ENCODE data around the gene SHISA6.
"Not testable (repeated sequence)": the region's sequence is repeated elsewhere in the genome, so short reads cannot be mapped to it uniquely, and the experiment has no call there.

The SHISA6 gene

DNA sequence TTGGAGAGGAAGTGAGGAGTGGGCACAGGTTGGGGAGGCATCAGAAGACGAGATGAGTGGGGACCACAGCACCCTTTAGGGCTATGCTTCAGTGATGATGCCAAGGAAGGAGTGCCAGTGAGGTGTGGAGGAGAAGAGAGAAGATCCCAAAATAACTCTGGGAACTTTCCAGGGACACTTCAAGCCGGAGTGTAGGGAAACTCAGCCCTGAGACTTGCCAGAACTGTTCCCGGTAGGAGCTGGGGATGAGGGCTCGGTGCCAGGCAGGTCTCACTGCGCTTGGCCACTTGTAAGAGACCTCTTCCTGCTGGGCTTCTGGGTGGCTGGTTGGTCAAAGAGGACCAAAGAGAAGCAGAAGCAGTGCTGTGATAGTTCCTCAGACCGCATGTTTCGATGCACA lies 63.6 kb downstream of the SHISA6 start:
- no peak for DNase-seq

DNA sequence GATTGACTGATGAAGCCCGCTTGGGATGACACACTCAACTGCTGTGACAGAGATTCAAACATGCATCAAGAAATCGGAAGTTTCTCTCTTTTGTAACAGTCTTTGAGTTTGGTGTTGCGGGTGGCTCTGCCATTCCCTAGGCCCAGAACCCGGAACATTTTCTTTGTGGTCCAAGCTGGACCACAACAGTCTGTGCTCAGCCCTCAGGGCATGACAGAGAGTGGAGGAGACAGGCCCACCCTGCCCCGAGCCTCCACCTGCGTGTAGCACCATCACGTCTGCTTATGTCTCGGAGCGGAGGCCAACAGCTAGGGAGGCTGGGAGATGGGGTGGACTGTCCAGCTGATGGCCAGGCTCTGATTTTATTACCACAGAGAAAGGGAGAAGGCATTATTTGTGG lies 64.5 kb downstream of the SHISA6 start:
- no peak for DNase-seq

DNA sequence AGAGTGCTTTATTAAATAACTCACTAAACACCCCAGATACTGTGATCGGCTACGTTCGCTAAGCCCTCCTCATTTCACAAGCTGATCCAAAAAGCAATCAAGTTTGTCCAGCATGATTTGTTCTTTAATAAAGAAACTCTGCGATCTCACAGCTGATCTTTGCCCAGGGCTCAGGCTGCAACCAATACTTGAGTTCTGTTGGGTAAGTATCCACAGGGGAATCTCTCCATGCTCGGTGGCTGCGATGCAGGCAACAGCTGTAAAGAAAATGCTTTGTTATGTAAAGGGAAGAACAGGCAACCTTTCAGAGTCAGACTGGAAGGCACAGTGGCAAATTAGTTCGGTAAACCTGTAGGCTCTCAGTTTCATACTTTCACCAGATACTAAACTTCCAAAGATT lies 67.5 kb downstream of the SHISA6 start:
- DNase-seq = no peak

DNA sequence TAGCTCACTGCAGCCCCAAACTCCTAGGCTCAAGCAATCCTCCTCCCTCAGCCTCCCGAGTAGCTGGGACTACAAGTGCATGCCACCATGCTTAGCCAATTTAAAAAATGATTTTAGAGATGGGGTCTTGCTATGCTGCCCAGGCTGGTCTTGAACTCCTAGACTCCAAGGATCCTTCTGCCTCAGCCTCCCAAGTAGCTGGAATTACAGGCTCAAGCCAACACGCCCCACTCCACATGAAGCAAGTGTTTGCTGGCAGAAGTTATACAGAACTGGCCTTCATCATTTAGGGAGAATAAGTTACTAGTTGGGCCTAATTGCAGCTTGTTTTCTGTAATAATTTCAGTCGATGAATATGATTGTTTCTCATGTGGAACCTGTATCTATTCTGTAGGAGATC lies 68.0 kb downstream of the SHISA6 start:
- no peak for DNase-seq

DNA sequence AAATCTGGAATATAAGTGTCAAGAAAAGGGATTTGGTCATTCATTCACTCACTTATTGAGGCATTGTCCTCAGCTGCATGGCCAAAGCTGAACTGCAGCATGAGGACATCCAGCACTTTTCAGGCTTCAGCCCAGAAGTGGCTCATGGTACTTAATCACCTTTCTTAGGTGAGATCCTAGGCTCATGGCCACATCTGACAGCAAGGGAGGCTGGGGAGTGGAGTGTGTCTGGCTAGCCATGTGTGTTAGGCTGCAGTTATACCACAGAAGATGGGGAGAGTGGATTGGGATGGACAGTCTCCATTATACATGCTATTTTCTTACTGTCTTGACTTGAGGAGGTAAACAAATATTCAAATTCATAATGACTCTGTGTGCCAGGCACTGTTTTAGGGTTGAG lies 68.8 kb downstream of the SHISA6 start:
- no peak for DNase-seq

DNA sequence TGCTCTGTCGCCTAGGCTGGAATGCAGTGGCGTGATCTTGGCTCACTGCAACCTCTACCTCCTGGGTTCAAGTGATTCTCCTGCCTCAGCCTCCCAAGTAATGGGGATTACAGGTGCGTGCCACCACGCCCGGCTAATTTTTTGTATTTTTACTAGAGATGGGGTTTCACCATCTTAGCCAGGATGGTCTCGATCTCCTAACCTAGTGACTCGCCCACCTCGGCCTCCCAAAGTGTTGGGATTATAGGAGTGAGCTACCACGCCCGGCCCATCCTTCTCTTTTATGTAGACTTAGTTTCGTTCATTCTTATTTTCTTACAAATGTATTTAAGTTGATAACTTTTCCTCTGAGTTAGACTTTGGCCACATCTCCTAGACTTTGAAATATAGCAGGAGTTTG lies 75.4 kb downstream of the SHISA6 start:
- not testable (repeated sequence) for DNase-seq

DNA sequence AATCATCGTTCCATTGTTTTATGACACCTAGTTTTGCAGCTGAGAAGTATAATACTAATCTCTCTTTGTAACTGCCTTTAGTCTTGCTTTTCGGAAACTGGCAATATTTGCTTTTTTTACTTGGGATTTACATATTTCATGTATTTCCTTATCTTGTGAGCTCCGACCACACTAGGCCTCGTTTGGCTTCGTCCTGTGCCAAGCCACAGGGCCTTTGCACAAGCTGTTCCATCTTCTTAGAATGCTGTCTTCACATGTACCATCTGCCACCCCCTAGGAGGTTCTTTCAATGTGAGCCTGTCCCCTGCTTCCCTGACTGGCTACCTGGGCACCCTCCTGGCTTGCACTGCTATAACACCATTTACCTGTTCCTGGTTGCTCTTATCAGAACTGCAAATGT lies 77.2 kb downstream of the SHISA6 start:
- DNase-seq = no peak

DNA sequence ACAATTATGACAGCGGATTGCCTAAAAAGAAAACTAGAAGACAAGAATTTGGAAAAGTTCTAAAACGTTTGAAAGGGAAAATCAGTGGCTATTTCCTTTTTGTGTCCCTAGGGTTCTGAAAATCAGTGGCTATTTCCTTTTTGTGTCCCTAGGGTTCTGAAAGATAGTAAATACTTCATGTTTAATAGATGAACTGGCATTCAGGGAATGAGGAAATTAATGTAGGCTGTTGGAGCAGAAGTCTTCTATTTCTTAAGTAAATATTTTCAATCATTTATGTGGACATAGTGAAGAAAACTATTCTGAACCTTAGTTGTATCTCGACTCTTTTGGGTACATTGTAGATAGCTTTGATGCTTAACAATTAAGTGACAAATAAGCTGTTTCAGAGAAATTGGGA lies 78.9 kb downstream of the SHISA6 start:
- DNase-seq = no peak

DNA sequence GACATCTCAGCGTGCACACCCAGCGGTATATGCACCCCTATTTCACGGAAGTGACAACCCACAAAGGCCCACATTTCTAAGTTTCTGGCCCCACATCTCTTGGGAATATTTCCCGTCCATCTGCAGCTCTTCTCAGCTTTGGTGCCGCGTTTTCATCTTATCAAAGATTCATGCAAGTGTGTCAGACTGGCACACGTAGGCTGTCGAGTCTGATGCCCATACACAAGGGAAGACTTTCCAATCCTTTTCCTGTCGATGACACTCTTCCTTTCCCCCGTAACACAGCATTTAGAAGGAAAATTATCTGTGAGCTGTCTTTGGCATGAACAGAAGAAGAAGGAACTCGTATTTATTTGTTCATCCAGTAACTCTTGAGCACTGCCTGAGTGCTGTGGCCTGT lies 83.0 kb downstream of the SHISA6 start:
- DNase-seq = no peak

DNA sequence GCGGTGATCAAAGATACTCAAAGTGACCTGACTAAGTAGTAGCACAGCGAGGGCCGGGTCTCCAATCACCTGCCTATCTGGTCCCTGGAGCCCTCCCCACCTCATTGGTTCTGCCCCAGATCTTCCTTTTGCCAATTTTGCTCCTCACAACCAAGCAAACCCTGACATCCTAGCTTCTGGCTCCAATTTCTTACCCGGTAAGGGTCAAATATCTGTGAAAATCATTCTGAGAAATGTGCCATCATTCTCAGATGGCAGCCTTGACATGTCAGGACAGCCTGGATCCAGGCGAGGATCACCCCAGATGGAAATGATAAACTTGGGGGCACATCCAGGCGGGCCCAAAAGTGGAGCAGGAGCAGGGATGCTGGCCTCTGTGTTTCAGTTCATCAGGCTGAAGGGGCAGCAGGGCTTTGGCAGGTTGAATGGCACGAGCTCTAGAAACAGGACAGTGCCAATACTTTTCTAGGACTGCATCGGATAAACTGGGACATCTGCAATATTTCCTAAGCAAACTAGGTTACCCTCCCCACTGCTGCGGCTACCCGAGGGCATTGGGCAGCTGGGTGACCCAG lies 83.9 kb downstream of the SHISA6 start:
- no peak for DNase-seq

DNA sequence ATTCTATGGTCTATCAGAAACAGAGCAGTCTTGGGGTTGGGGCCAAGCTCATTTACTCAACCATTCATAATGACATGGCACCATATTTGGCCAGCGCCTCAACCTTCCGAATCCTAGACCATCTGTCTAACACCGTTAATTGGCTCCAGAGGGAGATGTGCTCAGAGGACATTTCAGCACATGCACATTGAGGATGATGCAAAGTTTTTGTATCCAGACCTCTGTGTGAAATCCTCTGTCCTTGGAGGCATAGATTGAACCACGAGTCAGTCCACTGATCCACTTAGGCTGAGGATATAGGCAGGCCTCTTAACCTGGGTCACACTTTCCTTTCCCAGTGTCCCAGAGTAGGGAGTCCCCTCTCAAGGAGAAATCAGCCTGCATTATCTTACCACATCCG lies 85.5 kb downstream of the SHISA6 start:
- DNase-seq = no peak

DNA sequence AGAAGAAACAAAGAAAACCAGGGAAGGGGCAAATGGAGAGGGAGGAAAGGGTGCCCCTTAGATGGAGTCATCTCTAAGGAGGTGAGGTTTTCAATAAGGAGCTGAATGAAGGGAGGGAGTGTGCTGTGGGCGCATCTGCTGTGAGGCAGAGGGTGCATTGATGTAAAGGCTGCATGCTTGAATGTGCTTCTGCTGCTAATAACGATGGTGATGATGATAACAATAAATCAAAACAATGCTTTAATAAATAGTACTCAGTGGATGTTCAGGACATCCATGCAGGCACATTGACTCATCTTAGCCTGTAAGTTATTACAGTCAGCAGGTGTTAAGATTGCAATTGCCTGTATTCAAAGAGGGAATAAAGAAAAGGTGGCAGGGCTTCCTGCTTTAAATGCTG lies 87.8 kb downstream of the SHISA6 start:
- DNase-seq = no peak

DNA sequence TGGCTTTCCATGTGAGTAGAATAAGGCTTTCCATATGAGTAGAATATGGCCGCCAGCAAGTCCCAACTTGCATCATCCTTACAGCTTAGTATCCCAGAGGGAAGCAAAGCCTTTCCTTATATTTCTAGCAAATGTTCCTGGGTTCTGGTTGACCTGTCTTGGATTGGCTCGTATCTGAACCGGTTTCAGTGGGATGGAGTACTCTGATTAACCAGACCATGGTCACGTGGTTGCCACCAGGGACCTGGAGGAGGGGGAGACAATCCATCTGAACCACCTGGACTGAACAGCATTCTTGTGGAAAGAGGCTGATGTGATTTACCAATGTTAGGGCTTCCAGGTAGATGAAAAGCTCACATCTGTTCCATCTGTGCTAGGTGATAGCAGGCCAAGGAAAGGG lies 89.0 kb downstream of the SHISA6 start:
- DNase-seq = no peak

DNA sequence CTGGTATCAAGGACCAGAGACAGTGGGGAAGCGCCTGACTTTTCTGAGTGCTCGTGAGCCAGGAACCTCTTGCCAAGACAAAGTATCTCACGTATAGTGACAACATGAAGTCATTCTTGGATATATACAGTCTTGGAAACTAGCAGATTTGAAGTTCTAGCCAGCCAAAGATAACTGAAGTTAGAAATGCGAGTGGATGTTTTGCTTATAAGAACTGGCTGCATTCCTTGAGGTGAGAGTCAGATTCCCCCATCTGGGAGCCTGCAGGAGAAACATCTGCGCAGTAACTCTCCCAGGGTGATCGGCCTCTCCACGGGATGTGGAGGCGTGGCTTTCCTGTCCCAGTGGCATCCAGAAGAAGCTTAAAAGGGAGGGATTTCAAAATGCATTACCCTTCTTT lies 89.8 kb downstream of the SHISA6 start:
- no peak for DNase-seq

DNA sequence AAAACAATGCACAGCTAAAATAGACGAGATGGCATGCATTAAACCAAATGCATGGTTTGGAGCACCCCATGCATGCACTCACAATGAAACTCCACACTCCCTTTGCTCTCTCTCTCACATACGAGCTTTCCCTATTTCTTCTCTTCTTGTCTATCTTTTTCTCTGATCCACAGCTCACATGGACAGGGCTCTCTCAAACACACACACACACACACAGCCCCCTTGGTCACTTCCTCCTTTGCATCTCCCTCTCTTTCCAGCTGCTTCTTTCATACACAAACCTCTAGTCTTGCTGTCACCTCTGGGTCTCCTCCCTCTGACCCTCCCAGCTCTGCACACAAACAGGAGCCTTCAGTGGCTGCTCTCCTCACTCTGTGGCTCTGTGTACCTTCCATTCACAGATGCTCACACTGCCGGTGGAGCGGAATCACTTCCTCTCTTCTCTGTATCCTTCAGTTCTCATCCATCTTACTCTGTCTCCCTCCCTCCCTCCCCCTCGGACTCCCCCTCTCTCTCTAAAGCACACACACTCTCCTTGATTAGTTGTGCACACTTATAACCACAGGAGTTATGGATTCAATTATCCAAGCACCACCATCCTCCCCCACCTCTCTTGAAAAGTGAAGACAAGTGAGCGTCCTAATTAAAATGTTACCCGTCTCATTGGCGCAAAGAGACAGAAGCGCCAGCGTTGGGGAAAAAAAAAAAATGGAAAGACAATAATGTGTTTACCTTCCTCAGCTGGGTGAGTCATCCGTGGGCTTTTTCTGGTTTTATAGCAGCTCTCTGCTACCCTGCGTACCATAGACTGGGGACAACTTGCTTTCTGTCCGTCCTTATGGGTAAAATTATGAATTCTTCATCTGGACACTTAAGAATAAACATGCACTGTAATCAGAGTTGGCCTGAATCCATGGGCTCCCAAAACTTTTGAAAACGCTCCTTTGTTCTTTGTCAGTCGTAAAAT lies 90.8 kb downstream of the SHISA6 start:
- no peak for DNase-seq

DNA sequence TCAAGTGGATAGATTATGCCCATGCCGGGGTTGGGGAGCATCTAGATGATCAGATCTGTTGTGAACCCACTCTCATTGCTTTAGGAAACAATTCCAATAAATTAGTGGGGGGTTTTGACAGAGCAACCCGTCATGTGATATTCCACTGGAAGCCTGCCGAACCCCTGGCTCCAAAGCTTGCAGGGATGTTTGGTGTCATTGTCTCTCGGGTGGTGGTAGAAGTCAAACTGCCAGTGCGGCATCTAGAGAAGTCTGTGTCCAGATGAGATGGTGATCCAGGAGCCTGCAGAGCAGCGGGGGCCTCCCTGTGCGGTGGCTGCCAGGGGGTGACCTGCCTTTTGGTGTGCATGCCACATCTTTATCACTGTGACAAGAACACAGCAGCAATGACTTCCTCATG lies 91.7 kb downstream of the SHISA6 start:
- no peak for DNase-seq

DNA sequence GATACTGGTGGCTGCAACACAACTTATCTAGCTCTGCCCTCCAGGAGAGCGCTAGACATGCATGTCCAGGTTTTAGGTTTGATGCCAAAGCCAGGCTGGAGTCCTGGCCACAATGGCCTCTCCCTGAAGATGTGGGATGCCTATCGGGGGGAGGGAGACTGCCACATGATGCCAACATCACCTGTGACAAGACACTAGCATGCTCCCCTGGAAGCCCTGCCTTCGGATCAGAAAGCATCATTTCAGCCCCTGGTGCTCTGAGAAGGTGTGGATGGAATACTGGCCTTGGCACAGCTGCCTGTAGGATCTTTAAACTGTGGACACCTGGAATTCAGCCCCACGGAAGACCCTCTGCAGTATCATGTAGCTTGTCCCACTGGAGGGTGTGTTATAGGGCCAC lies 93.5 kb downstream of the SHISA6 start:
- no peak for DNase-seq

DNA sequence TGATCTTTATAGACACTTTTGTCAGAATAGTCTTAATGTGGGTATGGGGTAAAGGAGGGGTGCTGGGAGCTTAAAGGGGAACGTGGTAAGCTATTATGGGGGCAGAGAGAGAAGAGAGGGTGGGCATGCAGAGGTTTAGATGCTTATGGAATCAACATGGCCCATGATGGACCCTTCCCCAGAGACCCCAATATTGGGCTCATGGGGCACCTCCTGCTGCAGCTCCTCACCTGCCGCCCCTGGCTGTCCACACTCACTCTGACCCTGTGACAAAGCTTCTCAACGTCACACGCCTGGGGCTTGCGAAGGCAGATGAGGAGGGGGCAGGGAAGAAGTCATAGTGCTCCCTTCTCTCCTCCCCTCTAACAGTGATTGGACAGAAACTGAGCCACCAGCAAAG lies 95.3 kb downstream of the SHISA6 start:
- DNase-seq = no peak

DNA sequence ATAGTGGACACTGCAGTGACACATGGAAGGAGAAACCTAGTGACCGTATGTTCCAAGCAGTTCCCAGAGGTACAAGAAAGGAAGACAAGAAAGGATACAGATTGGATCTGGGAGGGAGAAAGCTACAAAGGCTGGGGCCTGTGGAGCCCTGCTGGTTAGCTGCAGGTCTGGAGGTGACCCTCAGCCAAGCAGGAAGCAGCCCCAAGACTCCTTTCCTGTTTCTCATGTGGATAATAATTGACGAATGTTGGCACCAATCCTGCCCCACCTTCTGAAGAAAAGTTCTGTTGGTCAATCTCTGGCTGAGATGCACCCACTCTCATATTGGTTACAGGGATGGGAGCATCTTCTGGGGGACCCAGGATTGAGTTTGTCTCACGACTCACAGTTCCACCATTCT lies 99.8 kb downstream of the SHISA6 start:
- no peak for DNase-seq

DNA sequence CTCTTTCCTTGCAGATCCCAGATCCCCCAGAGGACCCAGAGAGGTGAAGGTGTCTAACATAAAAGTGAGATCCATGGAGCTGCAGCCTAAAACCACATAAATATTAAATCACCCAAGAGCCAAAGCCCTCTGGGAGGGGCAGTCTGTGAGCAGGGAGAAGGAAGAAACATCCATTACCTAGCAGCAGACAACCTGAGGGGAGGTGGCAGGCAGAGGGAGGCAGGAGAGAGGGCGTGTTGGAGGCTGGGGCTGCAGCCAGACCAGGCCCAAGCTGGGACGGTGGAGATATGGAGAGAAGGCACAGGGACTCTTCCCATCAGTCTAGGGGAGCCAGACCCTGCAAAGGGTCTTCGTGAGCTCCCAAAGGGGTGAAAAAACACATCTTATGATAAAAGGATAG lies 101.1 kb downstream of the SHISA6 start:
- DNase-seq = no peak

DNA sequence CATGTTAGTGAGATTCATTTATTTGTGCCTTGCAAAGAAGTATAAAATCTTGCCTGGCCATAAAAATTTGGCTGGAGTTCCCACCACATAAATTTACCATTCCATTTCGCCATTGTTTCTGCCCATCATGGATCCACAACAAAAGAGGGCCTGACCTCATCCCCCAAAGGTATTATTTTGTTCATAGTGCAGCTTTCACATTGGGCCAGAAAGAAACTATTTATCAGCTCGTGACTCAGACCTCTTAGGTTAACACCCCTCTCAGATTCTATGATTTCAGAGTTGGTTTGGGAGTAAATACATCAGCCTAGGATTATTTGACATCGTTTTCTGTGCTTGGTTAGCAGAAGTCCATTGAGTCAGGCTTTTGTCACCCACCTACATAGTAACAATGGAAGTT lies 108.1 kb downstream of the SHISA6 start:
- DNase-seq = no peak

DNA sequence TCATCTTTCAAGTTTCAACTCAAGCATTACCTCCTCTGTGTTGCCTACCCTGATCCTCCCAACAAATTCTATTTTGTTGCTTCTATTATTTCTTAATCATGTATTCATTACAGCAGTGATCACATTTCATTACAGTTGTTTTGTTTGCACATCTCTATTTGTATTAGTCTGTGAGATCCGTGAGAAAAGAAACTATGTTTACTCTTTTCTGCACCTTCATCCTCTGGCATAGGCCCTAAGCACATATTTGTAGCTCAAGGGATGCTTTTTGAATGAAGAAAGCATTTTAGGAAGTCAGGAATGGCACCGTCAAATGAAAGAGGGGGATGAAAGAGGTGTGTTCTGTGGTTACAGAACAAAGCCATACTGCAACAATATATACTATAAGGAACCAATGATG lies 110.5 kb downstream of the SHISA6 start:
- no peak for DNase-seq

DNA sequence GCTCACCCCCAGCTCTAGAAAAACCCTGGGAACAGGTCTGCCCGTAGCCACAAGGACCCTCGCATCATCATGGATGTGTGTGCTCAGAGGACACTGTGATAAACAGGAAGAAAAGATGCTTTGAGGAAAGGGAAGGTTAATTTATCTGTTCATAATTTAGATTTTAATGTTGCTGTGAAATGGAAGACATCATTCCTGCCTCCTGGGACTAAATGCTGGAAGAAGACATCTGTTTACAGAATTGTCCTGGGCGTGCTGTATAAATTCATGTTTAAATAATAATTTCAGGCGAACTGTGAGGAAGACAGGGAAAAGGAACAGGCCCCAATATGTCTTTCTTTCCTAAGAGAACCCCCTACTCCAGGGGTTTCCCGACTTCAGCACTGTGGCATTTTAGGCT lies 112.6 kb downstream of the SHISA6 start:
- DNase-seq = no peak

DNA sequence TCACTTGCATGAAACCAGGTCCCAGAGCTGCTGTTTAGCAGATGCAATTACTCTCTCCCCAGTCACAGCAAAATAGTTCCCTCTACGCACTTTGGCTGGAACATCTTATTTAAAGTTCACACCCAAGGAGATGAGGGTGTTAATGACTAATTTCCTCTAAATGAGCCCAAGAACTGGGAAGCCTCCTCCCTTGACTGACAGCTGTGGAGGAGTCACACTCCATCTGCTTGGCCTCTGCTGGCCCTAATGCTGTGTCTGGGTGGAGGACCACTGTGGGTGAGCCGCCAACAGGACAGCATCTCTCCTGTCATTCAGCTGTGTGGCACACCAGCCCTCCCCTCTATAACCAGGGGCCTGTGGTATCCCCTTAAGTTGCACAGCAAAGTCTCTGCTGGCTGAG lies 115.4 kb downstream of the SHISA6 start:
- no peak for DNase-seq
